GM21381 (cell line): ENCODE results near the gene MGLL.

ENCODE experiments used
- ATAC-seq: cut with Tn5 transposase; IDR thresholded peaks from one replicate; pipeline ENCODE4 v1.9.1; 2021; ENCODE audit warnings: mild to moderate bottlenecking, moderate library complexity; ENCODE audit not compliant: unreplicated experiment

Gene MGLL

GRCh38 chr3:127730171-127730570 is 92.1 kb downstream of the MGLL start:
- no peak for ATAC-seq

GRCh38 chr3:127729556-127730056 is 92.7 kb downstream of the MGLL start:
- no peak for ATAC-seq

GRCh38 chr3:127728417-127729015 is 93.8 kb downstream of the MGLL start:
- no peak for ATAC-seq

DNA sequence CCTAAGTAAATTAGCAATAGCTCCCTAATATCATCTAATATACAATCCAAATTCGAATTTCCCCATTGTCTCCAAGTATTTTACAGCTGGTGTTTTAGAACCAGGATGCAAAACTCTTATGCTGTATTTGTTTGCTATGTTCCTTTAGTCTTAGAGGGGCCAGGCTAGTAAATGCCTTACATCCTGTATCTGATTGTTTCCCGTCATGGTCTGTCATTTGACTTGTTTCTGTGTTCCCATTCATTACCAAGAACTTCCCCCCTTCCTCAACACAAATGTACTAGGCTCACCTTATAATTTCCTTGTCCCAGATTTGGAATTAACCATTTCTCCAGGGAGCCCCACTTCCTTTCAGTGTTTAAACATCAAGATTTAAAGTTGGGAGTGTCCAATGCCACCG is 95.4 kb downstream of the MGLL start:
- no peak for ATAC-seq

DNA sequence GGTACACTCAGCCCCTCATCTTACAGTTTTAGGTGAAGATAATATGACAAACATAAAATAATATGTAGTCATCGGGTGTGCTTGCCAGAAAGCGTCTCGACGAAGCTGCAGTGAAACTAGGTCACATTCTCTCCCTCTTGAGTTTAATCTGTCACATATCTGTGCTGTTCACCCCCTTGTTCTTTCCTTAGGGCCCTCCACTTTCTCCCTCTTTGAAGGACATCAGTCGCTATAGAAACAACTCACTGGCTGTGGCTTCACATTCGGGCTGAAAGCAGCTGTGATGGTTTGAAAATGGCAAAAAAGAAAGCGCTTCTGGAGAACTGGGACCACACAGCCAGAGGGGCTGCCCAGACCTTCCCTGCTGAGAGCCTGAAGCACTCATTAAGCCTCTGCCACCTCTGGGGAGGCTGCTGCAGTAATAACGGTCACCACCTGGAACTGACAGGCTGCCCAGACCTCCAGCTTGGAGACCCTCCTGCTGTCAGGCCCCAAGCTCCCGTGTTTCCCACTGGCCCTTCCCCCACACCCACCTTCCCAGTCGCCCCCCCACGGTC is 99.2 kb downstream of the MGLL start:
- no peak for ATAC-seq

DNA sequence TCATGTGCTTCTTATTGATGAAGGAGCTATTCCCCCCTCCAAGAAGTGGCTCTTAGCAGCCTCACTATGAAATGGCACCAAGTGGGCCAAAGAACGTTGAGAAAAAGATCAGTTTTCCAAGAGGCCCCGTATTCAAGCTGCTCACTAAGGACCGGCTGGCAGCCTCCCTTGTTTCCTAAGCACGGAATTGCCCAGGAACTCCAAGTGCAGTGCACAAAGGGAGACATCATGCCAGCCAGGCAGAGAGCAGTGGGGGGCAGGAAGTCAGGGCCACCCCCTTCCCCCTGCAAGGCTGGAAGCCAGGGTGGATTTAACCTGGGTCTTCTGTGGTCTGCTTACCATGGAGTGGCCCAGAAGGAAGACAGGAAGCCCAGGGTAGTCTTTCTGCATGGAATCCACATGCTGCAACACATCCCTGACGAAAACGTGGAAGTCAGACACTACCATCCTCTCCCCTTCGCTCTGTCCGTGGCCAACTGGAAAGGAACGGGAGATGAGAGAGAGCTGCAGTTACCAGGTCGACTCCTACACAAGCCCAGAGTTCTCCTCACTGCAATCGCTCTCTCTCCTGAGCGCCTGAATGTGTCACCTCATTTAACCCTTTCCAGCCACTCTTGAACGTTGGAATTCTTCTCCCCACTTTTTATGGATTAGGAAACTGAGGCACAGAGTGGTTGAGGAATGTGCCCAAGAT is 100.1 kb downstream of the MGLL start:
- ATAC-seq = no peak

DNA sequence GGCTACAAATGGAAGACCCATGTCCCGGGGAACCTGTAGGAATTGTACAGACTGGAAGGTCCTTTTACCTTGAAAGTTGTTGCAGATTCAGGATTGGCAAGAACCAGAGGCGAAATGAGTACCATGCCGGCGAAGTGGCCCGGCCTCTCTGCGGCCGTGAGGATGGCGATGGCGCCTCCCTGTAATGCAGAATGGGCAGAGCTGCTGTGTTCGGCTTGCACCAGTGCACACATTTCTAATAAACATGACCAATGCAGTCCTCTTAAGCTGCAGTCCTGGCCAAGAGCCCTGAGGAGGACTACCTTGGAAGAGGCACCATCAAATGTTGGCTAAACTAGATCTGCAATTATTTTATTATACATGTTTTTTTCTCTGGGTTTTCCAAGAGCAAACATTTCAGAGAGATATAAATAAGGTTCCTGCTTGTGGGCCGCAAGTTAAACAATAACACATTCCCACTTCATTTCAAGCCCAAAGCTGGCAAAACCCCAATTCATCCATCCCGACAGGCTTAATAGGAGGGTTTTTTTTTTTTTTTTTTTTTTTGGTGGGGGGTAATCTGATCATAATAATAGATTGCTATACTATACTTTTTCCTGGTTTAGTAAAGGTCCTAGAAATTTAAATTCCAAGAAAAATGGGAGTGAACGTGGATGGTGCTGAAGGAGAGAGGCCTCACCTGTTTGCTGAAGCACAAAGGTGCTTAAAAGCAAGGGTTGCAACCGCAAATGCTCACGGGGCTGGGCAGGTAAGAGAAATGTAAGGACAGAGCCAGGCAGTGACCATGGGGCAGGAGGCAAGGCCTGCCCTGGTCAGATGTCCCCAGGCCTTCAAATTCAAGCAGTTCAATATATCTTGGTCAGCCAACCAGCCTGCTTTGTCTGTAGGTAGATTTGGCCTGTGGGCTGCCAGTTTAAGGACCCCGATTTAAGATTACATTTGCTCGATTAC is 101.1 kb downstream of the MGLL start:
- ATAC-seq = no peak

GRCh38 chr3:127720161-127720823 is 102.0 kb downstream of the MGLL start:
- no peak for ATAC-seq

- no peak for ATAC-seq
These were observed 102.9 kb downstream of the MGLL start for GRCh38 chr3:127719369-127719768.

DNA sequence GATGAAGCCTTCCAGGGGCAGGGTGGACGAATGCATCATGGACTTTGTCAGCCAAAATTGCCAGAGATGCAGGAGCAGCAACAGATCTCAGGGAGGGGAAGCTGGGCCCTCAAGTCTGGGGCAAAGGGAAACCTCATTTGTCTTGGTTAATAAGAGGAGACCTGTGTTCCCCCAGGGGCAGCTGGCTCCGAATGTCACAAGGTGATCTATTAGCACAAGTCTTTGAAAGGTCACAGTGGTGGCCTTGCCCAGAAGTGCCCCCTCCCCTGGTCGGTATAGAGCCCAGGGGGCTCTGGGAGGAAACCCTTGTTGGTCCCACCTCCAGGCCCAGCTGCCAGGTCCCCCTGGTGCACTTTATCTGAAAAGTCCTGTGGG is 103.4 kb downstream of the MGLL start:
- ATAC-seq = no peak

GRCh38 chr3:127718245-127718915 is 103.9 kb downstream of the MGLL start:
- ATAC-seq = no peak

DNA sequence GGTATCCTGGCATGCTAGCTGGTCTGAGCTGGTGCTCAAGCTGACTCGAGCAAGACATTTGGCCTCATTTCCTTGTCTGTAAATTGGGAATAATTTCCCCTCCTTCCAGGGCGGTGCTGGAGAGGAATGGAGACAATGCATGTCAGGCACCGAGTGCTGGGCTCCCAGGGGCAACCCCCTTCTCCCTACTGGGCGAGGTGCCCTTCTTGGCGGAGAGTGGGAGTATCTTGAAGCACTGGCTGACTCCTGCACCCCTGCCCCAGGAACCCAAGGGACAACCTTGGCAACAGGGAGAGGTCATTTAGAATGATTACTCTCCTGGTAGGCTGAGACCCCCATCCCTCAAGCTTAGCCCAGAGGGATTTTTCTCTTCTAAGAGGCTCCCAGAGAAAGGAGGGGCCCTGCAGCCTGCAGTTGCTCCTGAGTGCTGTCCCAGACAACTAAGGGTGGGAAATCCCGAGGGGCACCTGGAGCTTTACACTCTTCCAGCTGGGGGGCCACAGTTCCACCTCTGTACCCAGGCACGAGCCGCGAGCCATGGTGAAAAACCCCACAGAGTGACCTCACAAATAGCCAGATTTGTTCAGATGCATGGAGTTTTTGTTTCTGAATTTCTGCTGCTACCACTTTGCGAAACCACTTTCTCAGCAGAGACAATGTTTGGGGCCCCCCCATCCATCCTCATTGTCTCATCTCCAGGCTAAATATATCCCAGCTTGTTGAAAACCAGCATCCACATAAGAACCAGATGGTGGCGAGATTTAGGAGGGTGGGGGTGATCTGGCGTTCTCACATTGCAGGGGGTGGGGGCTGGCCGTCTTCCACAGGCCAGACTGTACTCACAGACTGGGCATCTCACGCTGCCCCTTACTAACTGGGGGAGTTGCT is 104.7 kb downstream of the MGLL start:
- ATAC-seq = no peak

GRCh38 chr3:127716384-127716783 is 105.9 kb downstream of the MGLL start:
- ATAC-seq = no peak

GRCh38 chr3:127715532-127715931 is 106.8 kb downstream of the MGLL start:
- ATAC-seq = no peak

- no peak for ATAC-seq
These were observed 107.4 kb downstream of the MGLL start for GRCh38 chr3:127714866-127715265.

DNA sequence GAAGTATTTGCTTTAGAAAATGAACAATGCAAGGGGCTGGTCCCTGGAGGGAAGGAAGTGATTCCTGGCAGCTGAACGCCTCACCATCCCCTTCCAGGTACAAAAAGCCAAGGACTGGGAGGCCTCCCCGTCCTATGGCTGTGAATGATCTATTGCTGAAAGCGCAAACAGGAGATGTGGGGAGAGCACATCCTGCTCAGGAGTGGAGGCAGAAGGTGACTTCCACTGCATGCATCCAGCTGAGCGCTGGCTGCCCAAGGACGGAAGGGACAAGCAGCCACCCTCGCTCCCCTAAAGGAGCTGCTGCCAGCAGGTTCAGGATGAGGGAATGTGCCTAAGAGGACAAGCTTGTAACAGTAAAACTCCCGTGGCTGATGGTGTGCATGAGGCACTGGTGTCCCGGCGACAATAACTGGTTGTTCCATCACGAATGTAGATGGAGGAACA is 108.2 kb downstream of the MGLL start:
- ATAC-seq = no peak

GRCh38 chr3:127712881-127713771 is 109.2 kb downstream of the MGLL start:
- no peak for ATAC-seq

DNA sequence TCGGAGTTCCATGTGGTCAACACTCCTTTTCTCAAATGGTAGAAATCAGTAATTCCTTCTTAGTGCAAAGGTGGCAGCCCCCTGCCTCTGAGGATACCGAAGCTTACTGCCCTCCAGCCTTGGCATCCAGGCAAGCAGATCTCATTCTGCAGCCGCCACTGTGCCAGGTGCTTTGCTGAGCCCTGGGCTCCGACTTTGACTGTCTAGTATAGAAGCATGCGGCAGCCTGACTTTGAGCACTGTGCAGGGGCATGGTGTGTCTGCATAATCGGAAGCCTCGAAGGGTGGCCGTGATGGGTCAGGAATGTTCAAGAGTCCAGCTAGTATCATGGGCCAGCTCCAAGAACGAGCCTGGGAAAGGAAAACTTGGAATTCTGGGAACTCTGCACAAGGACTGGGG is 109.9 kb downstream of the MGLL start:
- no peak for ATAC-seq
